ENCODE results near the gene DAB1. TPM values are rescaled to one million over a fixed set of nuclear protein-coding genes. Genes with fewer than 3 reads are reported as not detected.

DAB1 gene
- total RNA-seq, 4 donors from 2014 or later, result under 0.01 to 5.9 (median 0.61) TPM

GRCh38 chr1:57218487-57219079 lies 205.3 kb downstream of the DAB1 start:
- intact Hi-C loops (cut with DNase I; ENCODE audit: low total_unique reads), result no loop called here
- TF ChIP-seq POLR2A (IDR thresholded peaks at IDR 0.05), result no peak
- no peak for TF ChIP-seq CTCF (IDR thresholded peaks at IDR 0.05)
- H3K27ac ChIP-seq, result no peak overlapping the region

GRCh38 chr1:57217905-57218304 lies 206.0 kb downstream of the DAB1 start:
- TF ChIP-seq CTCF (IDR thresholded peaks at IDR 0.05) (no peak), POLR2A (IDR thresholded peaks at IDR 0.05) (no peak)
- intact Hi-C loops (cut with DNase I; ENCODE audit: low total_unique reads), result no loop called here
- no peak overlapping the region for H3K27ac ChIP-seq
- no peaks in the 10 kb centered on the region for H3K27me3 ChIP-seq
- no peak overlapping the region for H3K4me3 ChIP-seq
- H3K36me3 ChIP-seq, result no peaks in the 10 kb centered on the region
- no peak for DNase-seq
- no peaks in the 10 kb centered on the region for H3K9me3 ChIP-seq
- H3K4me1 ChIP-seq, result no peaks in the 10 kb centered on the region

More at GRCh38 chr1:57218487-57219079, 205.3 kb downstream of the DAB1 start:
- H3K4me3 ChIP-seq, result no peak overlapping the region
- no peaks in the 10 kb centered on the region for H3K36me3 ChIP-seq
- DNase-seq, result no peak
- H3K9me3 ChIP-seq, result no peaks in the 10 kb centered on the region
- H3K4me1 ChIP-seq, result no peaks in the 10 kb centered on the region
- no peaks in the 10 kb centered on the region for H3K27me3 ChIP-seq

- Histone ChIP-seq H3K4me1 (no peaks in the 10 kb centered on the region), H3K27ac (no peak overlapping the region), H3K9me3 (no peaks in the 10 kb centered on the region), H3K27me3 (no peaks in the 10 kb centered on the region), H3K4me3 (no peak overlapping the region), H3K36me3 (no peaks in the 10 kb centered on the region)
- no peak for TF ChIP-seq POLR2A (IDR thresholded peaks at IDR 0.05)
- no peak for TF ChIP-seq CTCF (IDR thresholded peaks at IDR 0.05)
- no peak for DNase-seq
- intact Hi-C loops (cut with DNase I; ENCODE audit: low total_unique reads), result no loop called here
Observed at GRCh38 chr1:57214951-57215575, 208.8 kb downstream of the DAB1 start.

GRCh38 chr1:57210881-57211280 lies 213.0 kb downstream of the DAB1 start:
- no peak for DNase-seq
- H3K4me1 ChIP-seq, result no peaks in the 10 kb centered on the region
- intact Hi-C loops (cut with DNase I; ENCODE audit: low total_unique reads), result no loop called here
- H3K9me3 ChIP-seq, result no peaks in the 10 kb centered on the region
- no peak overlapping the region for H3K27ac ChIP-seq
- H3K36me3 ChIP-seq, result no peaks in the 10 kb centered on the region
- no peak overlapping the region for H3K4me3 ChIP-seq
- TF ChIP-seq CTCF (IDR thresholded peaks at IDR 0.05) (no peak), POLR2A (IDR thresholded peaks at IDR 0.05) (no peak)
- no peaks in the 10 kb centered on the region for H3K27me3 ChIP-seq

- H3K36me3 ChIP-seq, result no peaks in the 10 kb centered on the region
- H3K4me3 ChIP-seq, result no peak overlapping the region
- no peak for DNase-seq
- intact Hi-C loops (cut with DNase I; ENCODE audit: low total_unique reads), result no loop called here
- H3K27ac ChIP-seq, result no peak overlapping the region
- H3K4me1 ChIP-seq, result no peaks in the 10 kb centered on the region
- no peaks in the 10 kb centered on the region for H3K27me3 ChIP-seq
- no peaks in the 10 kb centered on the region for H3K9me3 ChIP-seq
- TF ChIP-seq POLR2A (IDR thresholded peaks at IDR 0.05) (no peak), CTCF (IDR thresholded peaks at IDR 0.05) (no peak)
Observed at GRCh38 chr1:57209495-57209894, 214.4 kb downstream of the DAB1 start.
